SK-N-SH treated with all-trans-retinoic acid at 6 μM for 48 hours (cell line): ENCODE results near the gene KDM4B.

Experiments used
- BACH2 ChIP-seq: fragments of 250-450 bp; sonication (Bioruptor Pico); IDR thresholded peaks from 2 replicates; pipeline ENCODE4 v1.9.0; 2021; ENCODE audit warnings: mild to moderate bottlenecking, borderline replicate concordance
- CSDC2 ChIP-seq: fragments of 250-450 bp; sonication (Bioruptor Pico); IDR thresholded peaks from 2 replicates; pipeline ENCODE4 v1.5.0; 2020; ENCODE audit warnings: mild to moderate bottlenecking, moderate library complexity
- ESRRG ChIP-seq: fragments of 250-450 bp; sonication (Bioruptor Pico); IDR thresholded peaks from 2 replicates; pipeline ENCODE4 v1.6.1; 2021; ENCODE audit warnings: mild to moderate bottlenecking
- ISL1 ChIP-seq: fragments of 250-450 bp; sonication (Bioruptor Pico); IDR thresholded peaks from 2 replicates; pipeline ENCODE4 v2.1.2; 2022; ENCODE audit warnings: mild to moderate bottlenecking, moderate library complexity
- OSR1 ChIP-seq: fragments of 250-450 bp; sonication (Bioruptor Pico); IDR thresholded peaks from 2 replicates; pipeline ENCODE4 v1.8.0; 2022; ENCODE audit warnings: moderate library complexity, mild to moderate bottlenecking, inconsistent platforms
- PPARA ChIP-seq: fragments of 250-450 bp; sonication (Bioruptor Pico); IDR thresholded peaks from 2 replicates; pipeline ENCODE4 v1.5.0; 2020; ENCODE audit warnings: mild to moderate bottlenecking, borderline replicate concordance
- SNAI2 ChIP-seq: fragments of 250-450 bp; sonication (Bioruptor Pico); IDR thresholded peaks from 2 replicates; pipeline ENCODE4 v1.5.0; 2020; ENCODE audit warnings: mild to moderate bottlenecking, moderate library complexity
- ZNF565 ChIP-seq: fragments of 450-650 bp; formaldehyde crosslinking; conservative IDR thresholded peaks from 2 replicates; pipeline ENCODE4 v1.5.0; 2020; ENCODE audit warnings: low read depth, mild to moderate bottlenecking, moderate library complexity
- ZNF70 ChIP-seq: fragments of 450-650 bp; formaldehyde crosslinking; IDR thresholded peaks from 2 replicates; pipeline ENCODE4 v1.5.0; 2020; ENCODE audit warnings: mild to moderate bottlenecking, moderate library complexity
- ZNF8 ChIP-seq: fragments of 450-650 bp; formaldehyde crosslinking; IDR thresholded peaks from 2 replicates; pipeline ENCODE4 v1.5.0; 2020; ENCODE audit warnings: mild to moderate bottlenecking, moderate library complexity
- TF ChIP-seq, protein P1 (sequence below): fragments of 250-450 bp; sonication (Bioruptor Pico); IDR thresholded peaks from 2 replicates; pipeline ENCODE4 v1.8.0; 2020; ENCODE audit warnings: mild to moderate bottlenecking, moderate library complexity, borderline replicate concordance

DNA sequence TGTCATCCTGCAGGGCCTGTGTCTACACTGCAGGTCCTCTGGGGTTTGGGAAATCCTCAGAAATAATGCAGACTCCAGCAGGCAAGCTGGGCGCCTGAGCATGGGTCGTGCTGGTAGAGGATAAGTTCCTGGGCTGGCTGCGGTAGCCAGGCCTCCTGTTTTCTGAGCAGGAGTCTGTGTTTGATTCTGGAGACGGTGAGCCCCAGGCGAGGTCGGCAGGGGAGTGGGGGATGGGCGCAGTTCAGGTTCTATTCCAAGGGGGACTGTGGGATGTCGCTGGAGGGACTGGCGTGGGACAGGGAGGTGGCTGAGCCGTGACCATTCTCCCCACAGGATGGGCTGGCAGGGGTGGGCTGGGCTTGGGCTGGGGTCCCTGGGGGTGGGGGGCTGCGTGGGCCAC, 154.7 kb downstream of the KDM4B start:
- TF ChIP-seq ZNF70 (CRISPR knock-in tag), result no peak
- no peak for TF ChIP-seq ZNF8 (CRISPR knock-in tag)
- TF ChIP-seq PPARA (CRISPR knock-in tag), result no peak
- TF ChIP-seq OSR1, result no peak
- no peak for TF ChIP-seq ZNF565 (CRISPR knock-in tag)
- TF ChIP-seq SNAI2 (CRISPR knock-in tag), result no peak
- TF ChIP-seq BACH2 (CRISPR knock-in tag), result no peak
- no peak for TF ChIP-seq CSDC2 (CRISPR knock-in tag)
- no peak for TF ChIP-seq ESRRG (CRISPR knock-in tag)
- TF ChIP-seq ISL1 (CRISPR knock-in tag), result no peak
- TF ChIP-seq, protein P1, sequence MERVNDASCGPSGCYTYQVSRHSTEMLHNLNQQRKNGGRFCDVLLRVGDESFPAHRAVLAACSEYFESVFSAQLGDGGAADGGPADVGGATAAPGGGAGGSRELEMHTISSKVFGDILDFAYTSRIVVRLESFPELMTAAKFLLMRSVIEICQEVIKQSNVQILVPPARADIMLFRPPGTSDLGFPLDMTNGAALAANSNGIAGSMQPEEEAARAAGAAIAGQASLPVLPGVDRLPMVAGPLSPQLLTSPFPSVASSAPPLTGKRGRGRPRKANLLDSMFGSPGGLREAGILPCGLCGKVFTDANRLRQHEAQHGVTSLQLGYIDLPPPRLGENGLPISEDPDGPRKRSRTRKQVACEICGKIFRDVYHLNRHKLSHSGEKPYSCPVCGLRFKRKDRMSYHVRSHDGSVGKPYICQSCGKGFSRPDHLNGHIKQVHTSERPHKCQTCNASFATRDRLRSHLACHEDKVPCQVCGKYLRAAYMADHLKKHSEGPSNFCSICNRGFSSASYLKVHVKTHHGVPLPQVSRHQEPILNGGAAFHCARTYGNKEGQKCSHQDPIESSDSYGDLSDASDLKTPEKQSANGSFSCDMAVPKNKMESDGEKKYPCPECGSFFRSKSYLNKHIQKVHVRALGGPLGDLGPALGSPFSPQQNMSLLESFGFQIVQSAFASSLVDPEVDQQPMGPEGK (CRISPR knock-in tag), result no peak
